Ammon's horn (tissue), 1 donor: ENCODE results near the gene TMEM179B.

Source experiments
- DNase-seq: peaks from one replicate; pipeline ENCODE4 v3.0.0-alpha.2; 2016; ENCODE audit warnings: low spot score

TMEM179B gene

GRCh38 chr11:62832336-62833234 lies 45.4 kb downstream of the TMEM179B start, which contains the start of gene TEX54:
Gene TEX54 (minus strand): TSS chr11:62832841.
- no peak for DNase-seq

DNA sequence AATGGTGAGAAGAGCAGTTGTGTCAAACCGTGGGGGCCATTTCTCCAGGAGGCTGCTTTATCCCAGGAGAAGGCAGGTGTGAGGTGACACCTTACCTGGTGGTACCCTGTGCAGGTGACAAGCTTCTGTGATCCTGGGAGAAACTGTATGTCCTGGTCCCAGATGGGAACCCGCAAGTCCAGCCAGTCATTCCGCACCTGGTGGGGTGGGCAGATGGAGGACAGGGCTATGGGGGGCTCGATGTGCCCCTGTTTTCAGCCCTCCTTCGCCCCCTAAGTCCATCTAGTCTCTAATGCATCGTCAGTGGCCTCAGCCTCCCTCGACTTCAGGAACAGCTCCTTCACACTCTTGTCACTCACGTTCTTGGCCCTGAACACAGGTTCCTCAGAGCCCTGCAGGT lies 48.1 kb downstream of the TMEM179B start:
- DNase-seq: no peak

DNA sequence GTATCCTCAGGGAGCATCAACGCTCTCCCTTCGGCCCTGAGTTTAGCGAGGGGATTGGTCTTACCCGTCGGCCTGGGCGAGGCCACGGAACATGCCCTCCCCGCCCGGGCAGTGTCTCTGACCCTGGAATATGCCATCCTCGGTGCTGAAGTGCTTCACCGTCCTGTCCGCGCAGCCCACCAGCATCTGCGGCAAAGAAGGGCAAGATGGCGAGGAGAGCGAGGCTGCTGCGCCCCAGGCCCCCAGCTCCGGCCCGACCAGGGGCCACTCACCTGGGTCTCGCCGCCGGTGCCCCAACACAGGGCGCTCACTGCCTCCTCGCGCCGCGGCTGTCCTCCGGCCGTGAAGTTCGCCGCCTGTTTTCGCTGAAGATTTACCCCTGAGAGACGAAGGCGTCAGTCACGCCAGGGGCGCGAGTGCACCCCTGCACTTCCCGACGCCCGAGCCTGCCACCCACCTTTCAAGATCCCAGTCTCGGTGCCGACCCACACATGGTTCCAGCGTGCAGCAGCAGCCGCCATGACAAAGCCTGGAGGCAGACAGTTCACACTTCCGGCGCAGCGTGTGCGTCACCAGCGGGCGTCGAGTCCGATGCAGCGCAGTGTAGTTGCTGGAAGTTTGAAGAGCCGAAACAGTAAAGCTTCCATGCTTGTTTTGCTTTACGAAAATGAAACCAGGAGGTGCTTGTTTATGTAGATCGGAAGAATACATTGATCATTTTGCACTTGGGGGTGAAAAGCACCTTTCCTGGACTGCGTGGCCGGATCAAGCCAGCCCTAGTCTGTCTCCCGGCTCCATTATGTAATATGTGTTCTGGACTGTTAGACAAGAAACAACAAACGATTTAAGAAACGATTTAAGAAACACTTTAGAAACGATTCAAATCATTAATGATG lies 52.1 kb downstream of the TMEM179B start, which contains the start of gene WDR74:
WDR74 (minus strand) TSS at position 541 of the 896 bp plus-strand sequence; CDS start at position 521, 20 bp downstream.
- peak; percentile 98 for DNase-seq
